HG03575 (cell line): ENCODE data around the gene CHCHD6.

Source experiments
- ATAC-seq: cut with Tn5 transposase; IDR thresholded peaks from one replicate; pipeline ENCODE4 v1.9.1; 2021; ENCODE audit not compliant: unreplicated experiment, insufficient number of reproducible peaks, low FRiP score; ENCODE audit errors: extremely low read depth

CHCHD6 gene

DNA sequence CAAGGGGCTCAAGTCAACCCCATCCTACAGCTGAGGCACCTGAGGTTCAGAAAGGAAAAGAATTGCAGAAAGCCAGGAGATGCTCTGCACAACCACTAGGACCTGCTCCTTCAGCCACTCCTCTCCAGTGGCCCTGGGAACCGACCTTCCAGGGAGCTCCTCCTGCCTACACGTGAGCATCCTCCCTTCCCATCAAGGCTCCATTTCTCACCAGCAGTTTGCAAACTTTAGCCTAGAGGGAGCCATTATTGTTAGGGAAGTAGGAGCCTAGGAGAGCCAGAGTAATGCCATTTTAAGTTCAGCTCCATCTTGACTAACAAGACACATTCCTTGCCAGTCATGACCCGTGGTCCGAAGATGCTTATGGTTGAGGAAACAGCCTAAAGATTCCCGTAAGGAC is 11.2 kb upstream of the CHCHD6 start:
- ATAC-seq, result no peak

DNA sequence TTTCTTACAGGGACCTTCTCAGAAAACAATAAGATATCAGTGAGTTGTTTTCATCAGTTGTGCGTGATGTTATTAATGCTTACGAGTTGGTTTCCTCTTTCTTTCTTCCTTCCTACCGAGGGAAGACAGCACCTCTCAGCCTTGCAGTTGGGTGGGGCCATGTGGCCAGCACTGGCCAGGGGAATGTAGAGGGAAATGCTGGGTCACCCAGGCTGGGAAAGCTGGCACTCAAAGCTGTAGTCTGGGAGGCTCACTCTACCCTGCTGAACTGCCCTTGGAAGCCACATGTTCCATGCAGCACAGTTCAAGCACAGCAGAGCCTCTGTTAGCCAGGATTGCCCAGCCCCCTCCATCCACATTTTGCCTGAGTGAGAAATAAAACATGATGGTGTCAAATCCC is 10.1 kb upstream of the CHCHD6 start:
- no peak for ATAC-seq

DNA sequence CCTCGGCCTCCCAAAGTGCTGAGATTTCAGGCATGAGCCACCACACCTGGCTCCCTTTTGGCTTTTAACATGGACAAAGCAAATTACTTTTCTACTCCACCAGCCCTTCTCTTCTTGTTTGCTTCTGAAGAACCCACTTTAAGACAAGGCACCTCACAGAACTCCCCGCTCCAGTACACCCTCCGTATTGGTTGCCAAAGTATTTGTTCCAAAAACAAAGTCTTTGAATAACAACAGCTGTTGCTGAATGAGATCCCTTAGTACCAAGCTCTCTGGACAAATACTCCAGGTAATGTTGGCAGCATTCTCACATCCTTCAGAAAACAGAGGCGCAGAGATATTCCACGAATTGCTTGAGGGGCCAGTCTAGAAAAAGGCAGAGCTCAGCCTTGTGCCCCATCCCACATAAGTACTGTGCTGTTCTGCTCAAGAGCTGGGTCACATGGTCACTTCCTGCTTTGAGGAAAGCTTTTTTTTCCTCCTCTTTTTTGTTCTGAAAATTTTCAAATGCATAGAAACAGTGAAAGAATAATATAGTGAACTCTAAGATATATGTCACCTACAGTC is 7.3 kb upstream of the CHCHD6 start:
- no peak for ATAC-seq

DNA sequence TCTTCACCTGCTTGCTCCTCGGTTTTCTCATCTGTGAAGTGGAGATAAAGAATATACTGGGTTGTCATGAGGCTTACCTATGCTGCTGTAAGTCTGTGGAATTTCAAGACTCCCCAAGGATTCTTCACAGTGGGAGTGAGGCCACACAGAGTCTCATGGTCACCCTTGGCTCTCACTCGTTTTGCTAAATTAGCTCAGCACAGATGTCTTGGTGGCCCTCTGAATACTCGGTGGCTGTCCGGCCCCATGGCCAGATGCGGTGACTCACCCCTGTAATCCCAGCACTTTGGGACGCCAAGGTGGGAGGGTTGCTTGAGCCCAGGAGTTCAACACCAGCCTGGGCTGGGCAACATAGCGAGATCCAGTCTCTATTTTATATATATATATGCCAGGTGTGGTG is 5.0 kb upstream of the CHCHD6 start:
- no peak for ATAC-seq

DNA sequence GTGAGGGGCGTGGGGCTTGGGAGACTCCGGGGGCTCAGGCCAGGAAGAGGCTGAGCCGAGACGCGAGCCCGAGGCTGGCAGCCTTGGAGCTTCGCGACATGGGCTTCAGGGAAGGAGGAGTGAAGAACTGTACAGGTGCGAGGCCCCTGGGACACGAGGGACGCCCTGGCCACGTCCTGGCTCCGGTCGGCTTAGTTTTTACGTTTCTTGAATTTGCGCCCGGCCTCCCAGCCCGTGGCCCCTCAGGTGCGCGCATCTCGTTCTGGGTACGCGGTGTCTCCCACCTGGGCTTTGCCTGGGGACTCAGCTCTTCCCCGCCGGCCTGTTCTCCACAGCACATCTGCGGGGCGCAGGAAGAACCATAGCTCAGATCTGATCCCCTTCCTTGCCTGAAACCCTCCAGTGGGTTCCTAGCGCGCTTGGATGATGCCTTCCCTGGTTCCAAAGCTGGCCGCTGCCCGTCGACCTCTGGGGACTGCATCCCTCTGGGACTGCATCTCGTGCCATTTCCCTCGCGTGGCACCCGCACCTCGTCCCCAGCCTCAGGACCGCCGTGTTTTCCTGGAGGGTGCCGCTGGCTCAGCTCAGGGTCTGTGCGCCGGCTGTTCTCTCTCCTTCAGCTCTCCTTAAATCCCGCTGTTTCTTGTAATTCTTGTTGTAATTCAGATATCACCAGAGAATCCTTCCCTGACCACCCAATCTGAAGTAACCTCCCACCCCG is 614 bp downstream of the CHCHD6 start:
- no peak for ATAC-seq

DNA sequence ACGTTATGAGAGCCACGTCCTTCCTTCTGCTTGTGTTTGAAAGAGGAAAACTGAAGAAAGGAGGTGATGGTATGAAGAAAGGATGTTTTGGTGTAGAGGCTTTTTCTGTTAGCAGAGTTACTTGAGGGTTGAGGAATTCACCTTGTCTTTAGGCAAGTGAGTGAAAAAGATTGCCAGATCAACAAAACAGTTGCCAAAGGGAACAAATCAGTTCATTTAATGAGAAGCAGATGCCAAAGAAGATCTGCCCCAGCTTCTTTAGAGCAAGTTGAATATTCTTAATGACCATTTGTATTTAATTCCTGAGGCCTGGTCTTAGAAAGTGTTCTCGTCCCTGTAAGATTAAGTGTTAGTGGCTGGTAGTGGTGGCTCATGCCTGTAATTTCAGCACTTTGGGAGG is 2.6 kb downstream of the CHCHD6 start:
- ATAC-seq, result no peak

DNA sequence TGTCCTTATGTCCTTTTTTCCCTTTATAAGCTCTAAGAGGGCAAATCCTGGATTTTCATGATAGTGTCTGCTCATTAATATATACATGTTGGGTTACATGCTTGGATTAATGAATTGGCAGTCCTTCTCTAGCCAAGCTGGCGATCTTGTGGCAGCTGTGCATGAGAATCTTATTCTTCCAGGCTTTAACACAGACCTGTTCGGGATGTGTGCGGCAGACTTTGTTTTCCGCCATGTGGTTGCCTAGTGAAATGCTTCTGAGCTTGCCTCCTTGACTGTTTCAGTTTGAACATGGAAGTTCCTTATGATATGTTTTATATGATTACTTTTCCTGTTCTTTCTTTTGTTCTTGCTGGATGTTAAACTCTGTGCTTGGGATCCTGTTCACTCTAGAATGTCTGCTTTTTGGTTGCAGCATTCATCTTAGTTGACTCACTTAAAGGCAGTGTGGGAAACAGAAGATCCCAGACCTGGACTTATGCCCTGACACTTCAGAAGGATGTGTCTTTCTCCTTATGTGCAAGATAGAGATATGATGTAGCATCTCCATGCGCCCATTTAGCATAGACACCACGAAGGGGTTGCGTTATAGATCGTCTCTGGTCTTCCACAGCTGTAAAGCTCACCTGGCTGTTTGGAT is 7.2 kb downstream of the CHCHD6 start:
- no peak for ATAC-seq

DNA sequence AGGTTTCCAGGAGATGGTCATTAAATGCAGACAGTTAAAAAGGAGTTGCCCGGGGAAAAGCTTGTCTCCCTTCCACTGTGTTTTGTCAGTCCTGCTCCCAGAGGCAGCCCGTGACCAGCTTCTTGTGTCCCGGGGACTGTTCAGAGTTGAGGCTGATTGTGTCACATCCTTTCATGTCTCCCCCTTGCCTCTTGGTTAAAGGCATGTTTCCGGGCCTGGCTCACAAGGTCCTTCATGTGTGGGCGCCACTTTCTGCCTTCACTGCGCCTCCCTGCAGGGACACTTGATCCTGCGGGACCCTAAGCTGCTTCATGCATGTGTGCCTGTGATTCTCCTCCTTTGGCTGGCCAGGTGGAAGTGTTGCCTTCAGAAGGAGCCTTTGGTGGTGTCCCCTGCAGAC is 9.2 kb downstream of the CHCHD6 start:
- no peak for ATAC-seq

DNA sequence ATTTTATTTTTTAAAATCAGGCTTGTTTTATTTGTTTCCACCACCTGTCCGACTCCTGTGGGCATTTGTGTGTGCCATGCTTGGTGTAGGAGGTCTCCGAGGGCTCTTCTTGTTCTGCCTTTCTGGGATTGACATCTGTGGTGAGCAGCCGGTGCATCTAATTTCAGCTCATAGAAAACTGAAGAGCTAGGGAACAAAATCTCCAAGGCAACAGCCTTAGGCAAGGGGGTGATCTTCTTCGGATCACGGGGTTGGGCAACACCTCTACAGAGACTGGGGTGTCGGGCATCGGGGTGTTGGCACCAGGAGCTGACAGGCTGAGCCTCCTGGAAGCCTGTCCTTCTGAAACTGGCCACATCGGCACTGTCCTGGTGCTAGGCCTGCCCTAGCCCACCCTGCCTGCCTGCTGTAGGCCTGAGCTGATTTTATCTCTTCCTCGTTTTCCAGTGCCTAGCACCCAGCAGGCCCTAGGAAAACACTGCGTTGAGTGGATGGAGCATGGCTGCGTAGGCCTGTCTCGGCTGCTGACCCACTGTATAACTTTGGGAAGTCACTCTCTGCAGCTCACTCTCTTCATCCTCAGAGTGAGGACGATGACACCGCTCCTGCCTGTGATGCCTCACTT is 10.3 kb downstream of the CHCHD6 start:
- no peak for ATAC-seq

DNA sequence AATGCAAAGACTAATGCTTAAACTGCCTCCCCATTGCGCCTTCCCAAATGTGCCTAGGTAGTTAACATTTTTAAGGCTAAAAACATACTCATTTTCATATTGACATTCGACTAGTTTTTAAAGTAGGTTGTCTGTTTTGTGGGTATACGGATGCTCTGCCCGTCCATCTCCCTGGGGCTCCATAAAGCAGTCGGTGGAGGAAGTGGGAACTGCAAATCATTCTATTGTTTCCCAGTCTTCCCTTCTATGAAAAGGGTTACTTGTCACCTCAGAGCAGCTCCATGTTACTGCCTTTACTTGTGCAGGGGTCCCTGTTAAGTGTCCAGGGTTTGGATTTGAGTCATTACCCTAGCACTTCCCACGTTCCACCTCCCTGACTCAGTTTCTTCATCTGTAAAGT is 10.9 kb downstream of the CHCHD6 start:
- ATAC-seq, result no peak

DNA sequence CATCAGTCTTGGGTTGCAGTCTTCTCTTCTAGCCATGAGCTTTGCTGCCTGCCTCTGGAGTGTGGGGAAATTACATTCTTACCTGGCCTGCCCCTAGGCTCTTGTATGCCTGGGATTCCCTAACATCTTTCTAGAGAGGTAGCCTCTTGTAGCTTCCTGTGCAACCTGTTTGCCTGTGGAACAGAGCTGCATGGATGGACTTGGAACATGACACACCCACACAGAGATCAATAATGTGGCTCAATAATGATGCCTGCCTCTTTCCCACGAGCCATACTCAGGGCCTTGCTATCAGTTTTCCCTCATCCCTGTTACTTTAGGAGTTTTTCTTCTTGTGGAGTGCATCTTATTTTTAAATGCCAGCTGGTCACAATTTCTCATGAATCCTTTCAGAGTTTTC is 11.4 kb downstream of the CHCHD6 start:
- no peak for ATAC-seq

DNA sequence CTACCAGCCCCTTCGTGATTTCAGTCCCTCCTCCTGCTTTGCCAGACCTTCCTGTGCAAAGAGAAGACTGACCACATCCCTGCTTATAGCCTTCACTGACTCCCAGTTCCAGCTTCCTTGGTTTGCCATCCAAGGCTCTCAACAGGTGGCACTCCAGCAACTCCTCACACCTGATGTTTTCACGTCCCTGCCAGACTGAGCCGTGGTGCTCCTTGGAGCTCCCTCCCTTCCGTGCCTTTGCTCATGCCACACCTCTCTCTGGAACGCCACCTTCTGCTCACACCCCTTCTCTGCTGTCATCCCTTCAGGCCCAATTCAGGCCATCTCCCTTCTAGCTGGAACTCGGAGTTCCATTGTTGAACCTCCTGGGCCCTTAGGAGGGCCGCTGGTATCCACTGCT is 12.0 kb downstream of the CHCHD6 start:
- no peak for ATAC-seq

DNA sequence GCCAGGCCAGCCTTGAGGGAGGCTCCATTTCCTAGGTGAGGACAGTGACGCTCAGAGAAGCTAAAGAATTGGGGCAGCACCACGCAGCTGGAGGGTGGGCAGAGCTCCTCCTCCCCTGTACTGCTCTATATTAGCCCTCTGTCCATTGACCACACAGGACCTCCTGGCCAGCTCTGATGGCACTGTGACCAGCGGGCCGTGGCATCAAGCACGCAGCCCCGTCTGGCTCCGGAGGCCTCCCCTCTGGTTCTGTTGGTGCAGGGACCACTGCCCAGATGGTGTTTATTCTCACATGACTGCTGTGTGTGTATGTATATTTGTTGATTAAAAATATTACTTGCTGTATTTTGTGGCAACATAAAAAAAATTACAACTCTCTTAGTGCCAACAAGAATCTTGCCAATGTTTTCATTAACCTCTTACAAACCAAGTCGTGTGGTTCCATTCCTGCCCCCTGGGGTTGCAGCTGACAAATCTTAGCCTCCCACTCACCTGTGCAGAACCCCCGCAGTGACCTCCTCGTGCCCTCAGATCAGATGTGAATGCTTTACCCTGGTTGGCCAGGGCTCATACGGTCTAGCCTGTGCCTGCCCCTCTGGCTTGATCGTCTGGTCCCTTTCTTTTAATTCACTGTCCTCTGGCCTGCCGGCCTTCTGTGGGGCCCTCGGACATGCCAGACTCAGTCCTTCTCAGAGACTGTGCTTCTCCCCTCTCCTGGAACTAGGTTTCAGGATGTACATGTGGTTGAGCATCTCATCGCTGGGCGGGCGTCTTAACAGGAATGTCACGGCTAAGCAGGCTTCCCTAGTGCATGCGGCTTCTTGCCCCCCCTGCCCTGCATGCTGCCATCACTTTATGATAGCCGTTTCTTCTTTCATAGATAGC is 14.8 kb downstream of the CHCHD6 start:
- ATAC-seq, result no peak

DNA sequence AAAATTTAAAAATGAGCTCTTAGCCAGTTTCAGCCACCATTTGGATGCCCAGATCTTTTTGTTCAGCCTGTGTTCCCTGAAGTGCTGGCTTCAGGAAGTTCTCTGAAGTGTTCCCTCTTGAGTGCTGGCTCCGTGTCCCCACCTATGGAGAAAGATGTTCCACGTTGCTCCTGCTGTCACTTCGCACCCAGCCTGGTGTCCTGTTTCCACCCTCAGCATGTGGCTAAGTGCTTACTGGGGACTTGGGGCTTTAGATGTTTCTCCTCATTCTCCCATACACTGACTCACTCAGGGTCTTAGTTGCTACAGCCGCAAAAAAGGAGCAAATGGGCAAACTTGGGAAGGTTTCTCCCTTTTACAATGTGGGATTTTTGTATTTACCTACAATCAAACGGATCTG is 16.6 kb downstream of the CHCHD6 start:
- no peak for ATAC-seq

DNA sequence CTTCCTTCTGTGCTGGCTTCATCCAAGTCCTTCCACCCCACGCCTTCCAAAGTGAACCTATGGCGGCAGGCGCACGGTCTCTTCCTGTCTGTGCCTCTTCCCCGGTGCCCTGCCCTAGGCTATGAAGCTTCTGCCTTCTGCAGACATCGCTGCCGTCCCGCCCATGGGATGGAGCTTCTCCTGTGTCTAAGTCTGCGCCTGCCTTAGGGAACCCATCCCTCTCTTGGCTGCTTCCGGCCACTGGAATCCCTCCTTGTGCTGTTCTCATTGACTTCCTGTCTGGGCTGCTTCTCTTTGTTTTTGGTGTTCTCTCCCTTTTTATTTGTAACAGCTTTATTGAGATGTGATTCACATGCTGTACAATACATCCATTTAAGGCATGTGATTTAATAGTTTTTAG is 17.2 kb downstream of the CHCHD6 start:
- ATAC-seq, result no peak

DNA sequence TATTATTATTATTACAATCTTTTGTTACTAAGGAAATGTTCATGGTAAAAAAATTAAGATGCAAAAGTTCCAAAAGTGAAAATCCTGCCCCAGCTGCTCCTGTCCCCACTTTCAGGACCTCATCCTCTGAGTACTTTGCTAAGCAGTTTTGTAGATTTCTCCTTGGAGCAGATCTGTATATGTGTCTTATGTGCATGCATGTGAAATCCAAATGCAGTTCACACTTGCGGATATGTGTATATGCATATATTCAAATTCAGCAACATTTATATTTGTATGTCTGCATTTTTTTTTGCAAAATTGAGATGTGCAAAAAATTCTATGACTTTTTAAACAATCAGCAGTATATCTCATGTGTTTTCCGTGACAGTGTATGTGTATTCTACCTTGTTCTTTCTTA is 19.2 kb downstream of the CHCHD6 start:
- no peak for ATAC-seq

DNA sequence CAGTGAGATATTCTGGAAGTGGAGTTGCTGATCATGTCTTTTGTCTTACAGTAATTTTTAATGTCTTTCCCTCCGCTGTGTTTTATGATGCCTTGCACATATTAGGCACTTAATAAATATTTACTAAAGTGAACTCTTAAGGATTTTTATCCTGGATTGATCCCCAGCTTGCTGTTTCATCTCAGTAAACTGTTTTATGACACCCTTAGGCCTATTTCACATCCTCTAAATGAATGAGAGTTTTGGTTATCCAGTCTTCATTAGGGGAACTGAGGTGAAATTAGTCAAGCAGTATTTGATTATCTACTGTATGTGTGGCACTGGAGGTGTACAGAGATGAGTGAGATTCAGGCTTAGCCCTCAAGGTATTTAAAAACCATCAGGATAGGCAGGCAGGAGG is 19.8 kb downstream of the CHCHD6 start:
- no peak for ATAC-seq

DNA sequence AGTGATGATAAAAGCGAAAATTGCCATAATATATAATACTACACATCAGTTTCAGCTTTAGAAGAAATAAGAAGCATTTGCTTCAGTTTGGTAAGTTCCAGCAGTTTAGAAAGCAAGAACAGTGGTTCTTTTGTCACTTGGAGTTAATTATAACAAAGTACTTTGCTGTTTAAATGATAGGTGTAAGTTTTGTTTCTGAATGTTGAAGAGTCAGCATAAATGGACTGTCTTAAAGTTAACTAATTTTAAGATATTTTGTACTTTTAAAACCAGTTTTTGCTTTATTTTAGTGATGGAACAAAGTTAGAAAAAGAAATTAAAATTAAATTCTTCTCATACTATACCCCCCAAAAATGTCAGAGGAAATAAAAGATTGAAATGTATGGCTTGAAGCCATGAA is 24.6 kb downstream of the CHCHD6 start:
- ATAC-seq, result no peak

DNA sequence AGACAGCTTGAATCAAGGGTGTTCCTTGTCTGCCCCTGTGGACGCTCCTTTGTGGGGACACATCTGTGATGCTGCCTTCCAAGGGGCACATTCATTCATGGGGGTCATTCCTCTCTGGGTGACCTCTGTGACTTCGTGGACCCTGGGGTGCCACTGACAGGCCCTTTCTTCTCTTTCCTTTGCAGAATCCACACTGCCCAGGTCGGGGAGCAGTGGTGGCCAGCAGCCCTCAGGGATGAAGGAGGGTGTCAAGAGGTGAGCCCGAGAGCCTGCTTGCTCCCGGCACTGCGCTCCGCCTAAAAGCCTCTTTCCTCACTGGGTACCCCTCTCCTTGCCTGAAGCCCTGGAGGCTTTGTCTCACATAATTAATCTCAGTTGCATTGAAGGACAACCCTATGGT is 26.3 kb downstream of the CHCHD6 start:
- no peak for ATAC-seq
